SH-SY5Y (cell line): ENCODE results near the gene GPR34.

ENCODE experiments used
- GATA2 ChIP-seq: IDR thresholded peaks from 2 replicates; pipeline ENCODE4 v1.6.1; 2011; ENCODE audit warnings: mild to moderate bottlenecking, low read depth, low read length
- GATA3 ChIP-seq: IDR thresholded peaks from 2 replicates; pipeline ENCODE4 v1.6.1; 2011; ENCODE audit warnings: low read depth, mild to moderate bottlenecking, low read length, moderate library complexity

DNA sequence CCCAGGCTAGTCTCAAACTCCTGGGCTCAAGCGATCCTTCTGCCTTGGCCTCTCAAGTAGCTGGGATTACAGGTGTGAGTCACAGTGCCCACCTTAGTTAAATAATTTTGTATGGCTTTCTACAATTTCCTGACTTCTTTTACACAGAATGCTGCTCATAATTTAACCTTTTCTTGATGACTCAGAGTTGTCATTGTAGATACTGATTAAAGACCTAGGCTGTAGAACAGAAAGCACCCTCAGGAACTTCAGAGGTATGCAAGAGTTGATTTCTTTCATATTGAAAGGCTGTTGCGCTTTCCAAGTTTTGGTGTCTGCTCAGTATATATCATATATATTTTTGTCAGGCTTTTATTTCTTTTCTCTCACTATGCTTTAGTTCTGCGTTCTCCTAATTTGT lies 21.1 kb upstream of the GPR34 start:
- TF ChIP-seq GATA2 (no peak), GATA3 (no peak)
